GM12892 (cell line): Measurements from ENCODE around the gene TRDN.

ENCODE experiments used
- POLR2A ChIP-seq: IDR thresholded peaks from 2 replicates; pipeline ENCODE4 v1.6.1; 2011; ENCODE audit warnings: low read depth, low read length, control low read depth
- POLR2AphosphoS5 ChIP-seq: IDR thresholded peaks from 2 replicates; pipeline ENCODE4 v1.6.1; 2011; ENCODE audit warnings: low read depth, low read length, control low read depth
- TAF1 ChIP-seq: IDR thresholded peaks from 2 replicates; pipeline ENCODE4 v1.6.1; 2011; ENCODE audit warnings: low read depth, mild to moderate bottlenecking, control low read depth, low read length, borderline replicate concordance

GRCh38 chr6:123587838-123588545 lies 48.8 kb downstream of the TRDN start:
- no peak for TF ChIP-seq POLR2AphosphoS5
- TF ChIP-seq POLR2A, result no peak
- no peak for TF ChIP-seq TAF1
